DOHH2 (cell line): ENCODE measurements around the gene SRPRA.

ENCODE experiments used
- H3F3A ChIP-seq: fragments of 200-600 bp; sonication (generic), shearing (Covaris generic); 2 replicates; pipeline ENCODE4 v1.6.0; 2016; ENCODE audit warnings: antibody characterized with exemption, mild to moderate bottlenecking; ENCODE audit not compliant: control insufficient read depth, insufficient read depth
- H3K27ac ChIP-seq: fragments of 200-600 bp; sonication (generic); 2 replicates; pipeline ENCODE4 v1.5.1; 2014; ENCODE audit warnings: low read depth, mild to moderate bottlenecking, low read length, moderate library complexity
- H3K27me3 ChIP-seq: fragments of 200-600 bp; sonication (generic); 2 replicates; pipeline ENCODE4 v1.6.1; 2014; ENCODE audit warnings: mild to moderate bottlenecking, low read length, mixed read lengths; ENCODE audit not compliant: control insufficient read depth
- H3K36me3 ChIP-seq: fragments of 200-600 bp; sonication (generic); 2 replicates; pipeline ENCODE4 v1.6.1; 2014; ENCODE audit warnings: mild to moderate bottlenecking, low read length, moderate library complexity, mixed read lengths; ENCODE audit not compliant: control insufficient read depth
- H3K4me1 ChIP-seq: fragments of 200-600 bp; sonication (generic); 2 replicates; pipeline ENCODE4 v1.6.1; 2014; ENCODE audit warnings: mild to moderate bottlenecking, low read length, mixed read lengths; ENCODE audit not compliant: control insufficient read depth
- H3K4me2 ChIP-seq: fragments of 200-600 bp; sonication (generic); 2 replicates; pipeline ENCODE4 v1.6.0; 2014; ENCODE audit warnings: mild to moderate bottlenecking, low read length, moderate library complexity
- H3K4me3 ChIP-seq: fragments of 200-600 bp; sonication (generic); 2 replicates; pipeline ENCODE4 v1.5.1; 2014; ENCODE audit warnings: mild to moderate bottlenecking, low read length, mixed read lengths
- H3K79me2 ChIP-seq: fragments of 200-600 bp; sonication (generic); 2 replicates; pipeline ENCODE4 v1.6.1; 2014; ENCODE audit warnings: mild to moderate bottlenecking, low read length, mixed read lengths; ENCODE audit not compliant: control insufficient read depth
- H3K9me2 ChIP-seq: fragments of 200-600 bp; sonication (generic); replicated peaks from 2 replicates; pipeline ENCODE4 v1.6.1; 2014; ENCODE audit warnings: mild to moderate bottlenecking, low read length, mixed read lengths; ENCODE audit not compliant: control insufficient read depth
- H3K9me3 ChIP-seq: fragments of 200-600 bp; sonication (generic); 2 replicates; pipeline ENCODE4 v1.6.1; 2014; ENCODE audit warnings: antibody characterized with exemption, low read length, mixed read lengths; ENCODE audit not compliant: control insufficient read depth, insufficient read depth
- H4K20me1 ChIP-seq: fragments of 200-600 bp; sonication (generic); 2 replicates; pipeline ENCODE4 v1.6.0; 2014; ENCODE audit warnings: low read depth, mild to moderate bottlenecking, antibody characterized with exemption, low read length, moderate library complexity; ENCODE audit not compliant: control insufficient read depth, insufficient read depth
- EZH2phosphoT487 ChIP-seq: fragments of 200-600 bp; sonication (generic); IDR thresholded peaks from 2 replicates; pipeline ENCODE4 v1.6.1; 2017; ENCODE audit warnings: borderline replicate concordance, mild to moderate bottlenecking, antibody characterized with exemption, low read length, moderate library complexity, mixed read lengths
- TF ChIP-seq, protein P1 (sequence below): fragments of 200-600 bp; sonication (generic); IDR thresholded peaks from one replicate; pipeline ENCODE4 v1.5.1; 2014; ENCODE audit warnings: antibody characterized with exemption, mild to moderate bottlenecking, low read depth, low read length; ENCODE audit not compliant: poor library complexity, severe bottlenecking

SRPRA gene

DNA sequence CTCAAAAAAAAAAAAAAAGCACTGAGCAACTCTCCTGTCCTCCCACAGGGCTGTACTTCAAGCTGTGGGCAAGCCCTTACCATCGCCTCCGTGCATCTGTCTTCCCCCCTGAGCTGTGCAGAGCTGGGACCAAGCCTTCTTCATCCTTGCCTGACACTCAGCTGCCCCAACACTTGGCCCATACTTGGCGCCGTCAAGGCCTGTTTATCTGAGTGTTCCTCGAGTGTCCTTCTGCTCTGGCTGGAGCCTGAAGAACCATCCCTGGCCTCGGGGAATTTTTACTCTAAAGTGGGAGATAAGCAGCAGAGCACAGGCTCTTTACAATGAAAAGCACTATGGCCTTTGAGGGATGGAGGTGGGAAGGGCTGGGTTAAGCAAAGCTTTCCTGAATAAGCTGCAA is 12.6 kb upstream of the SRPRA start:
- Histone ChIP-seq H4K20me1 (no peaks in the 10 kb centered on the region), H3K27me3 (no peaks in the 10 kb centered on the region), H3K9me2 (no peaks in the 10 kb centered on the region)

DNA sequence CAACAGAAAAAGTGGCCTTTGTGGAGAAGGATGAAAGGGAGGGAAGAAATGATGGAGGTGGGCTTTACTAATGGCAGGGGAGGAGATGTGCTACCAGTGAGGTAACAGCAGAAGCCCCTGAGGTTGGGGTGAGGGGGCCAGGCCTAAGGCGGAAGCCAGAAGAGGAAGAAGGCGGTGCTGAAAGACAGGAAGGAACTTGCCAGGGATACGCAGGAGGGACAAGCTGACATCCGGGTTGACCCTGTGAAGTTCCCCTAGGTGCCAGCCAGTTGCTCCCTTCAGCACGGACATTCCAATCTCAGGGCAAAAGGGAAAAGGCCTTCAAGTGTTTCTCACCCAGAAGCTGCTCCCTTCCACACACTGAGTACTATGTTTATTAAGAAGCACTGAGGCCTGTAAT is 11.9 kb upstream of the SRPRA start:
- Histone ChIP-seq H4K20me1 (no peaks in the 10 kb centered on the region), H3K27ac (no peak overlapping the region), H3K4me3 (peak overlapping the region; percentile 31; the same call in 1 of the 2 replicates), H3K4me2 (peak overlapping the region; percentile 50), H3K79me2 (peaks cover 16% of the 10 kb centered on the region), H3K9me3 (no peaks in the 10 kb centered on the region), H3K36me3 (peaks cover 23% of the 10 kb centered on the region), H3K9me2 (no peaks in the 10 kb centered on the region), H3K27me3 (no peaks in the 10 kb centered on the region), H3K4me1 (peaks cover 49% of the 10 kb centered on the region), H3F3A (peaks cover 15% of the 10 kb centered on the region; the same call in 1 of the 2 replicates)
- TF ChIP-seq, protein P1, sequence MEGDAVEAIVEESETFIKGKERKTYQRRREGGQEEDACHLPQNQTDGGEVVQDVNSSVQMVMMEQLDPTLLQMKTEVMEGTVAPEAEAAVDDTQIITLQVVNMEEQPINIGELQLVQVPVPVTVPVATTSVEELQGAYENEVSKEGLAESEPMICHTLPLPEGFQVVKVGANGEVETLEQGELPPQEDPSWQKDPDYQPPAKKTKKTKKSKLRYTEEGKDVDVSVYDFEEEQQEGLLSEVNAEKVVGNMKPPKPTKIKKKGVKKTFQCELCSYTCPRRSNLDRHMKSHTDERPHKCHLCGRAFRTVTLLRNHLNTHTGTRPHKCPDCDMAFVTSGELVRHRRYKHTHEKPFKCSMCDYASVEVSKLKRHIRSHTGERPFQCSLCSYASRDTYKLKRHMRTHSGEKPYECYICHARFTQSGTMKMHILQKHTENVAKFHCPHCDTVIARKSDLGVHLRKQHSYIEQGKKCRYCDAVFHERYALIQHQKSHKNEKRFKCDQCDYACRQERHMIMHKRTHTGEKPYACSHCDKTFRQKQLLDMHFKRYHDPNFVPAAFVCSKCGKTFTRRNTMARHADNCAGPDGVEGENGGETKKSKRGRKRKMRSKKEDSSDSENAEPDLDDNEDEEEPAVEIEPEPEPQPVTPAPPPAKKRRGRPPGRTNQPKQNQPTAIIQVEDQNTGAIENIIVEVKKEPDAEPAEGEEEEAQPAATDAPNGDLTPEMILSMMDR = no peak
- TF ChIP-seq EZH2phosphoT487 = no peak

More for the DNA sequence above, 12.6 kb upstream of the SRPRA start:
- H3K4me2 ChIP-seq = peak overlapping the region; percentile 50; the same call in 1 of the 2 replicates
- H3K9me3 ChIP-seq = no peaks in the 10 kb centered on the region
- no peak overlapping the region for H3K4me3 ChIP-seq
- H3K79me2 ChIP-seq = peaks cover 16% of the 10 kb centered on the region
- no peak overlapping the region for H3K27ac ChIP-seq
- TF ChIP-seq, protein P1 = no peak
- no peak for TF ChIP-seq EZH2phosphoT487
- H3K36me3 ChIP-seq = peaks cover 17% of the 10 kb centered on the region
- H3F3A ChIP-seq = peaks cover 15% of the 10 kb centered on the region; the same call in 1 of the 2 replicates
- H3K4me1 ChIP-seq = peaks cover 49% of the 10 kb centered on the region

DNA sequence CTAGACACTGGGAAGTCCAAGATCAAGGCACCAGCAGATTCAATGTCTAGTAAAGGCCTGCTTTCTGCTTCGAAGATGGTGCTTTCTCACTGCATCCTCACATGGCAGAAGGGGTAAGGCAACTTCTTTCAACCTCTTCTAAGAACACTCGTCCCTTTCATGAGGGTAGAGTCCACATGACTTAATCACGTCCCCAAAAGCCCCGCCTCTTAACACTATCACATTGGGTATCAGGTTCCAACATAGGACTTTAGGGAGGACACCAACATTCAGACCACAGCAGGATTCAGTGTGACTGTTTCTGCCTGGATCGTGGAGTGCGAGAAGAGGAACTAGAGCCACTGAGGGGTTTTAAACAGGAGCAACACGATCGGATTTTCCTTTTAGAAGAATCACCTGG is 10.5 kb upstream of the SRPRA start:
- Histone ChIP-seq H3K9me3 (no peaks in the 10 kb centered on the region), H3K4me2 (no peak overlapping the region), H3K27me3 (no peaks in the 10 kb centered on the region), H3K9me2 (no peaks in the 10 kb centered on the region), H3K4me3 (no peak overlapping the region), H3K27ac (no peak overlapping the region), H3K36me3 (peaks cover 36% of the 10 kb centered on the region), H3K79me2 (peaks cover 7% of the 10 kb centered on the region), H3F3A (peaks cover 15% of the 10 kb centered on the region; the same call in 1 of the 2 replicates), H3K4me1 (peaks cover 36% of the 10 kb centered on the region), H4K20me1 (no peaks in the 10 kb centered on the region)
- no peak for TF ChIP-seq EZH2phosphoT487
- TF ChIP-seq, protein P1 = no peak
